ENCODE data around the gene CLASP1.

- TF ChIP-seq POLR2A (IDR thresholded peaks at IDR 0.05): no peak
- no peak for TF ChIP-seq CTCF (IDR thresholded peaks at IDR 0.05)
These were observed 4.5 kb downstream of the CLASP1 start for GRCh38 chr2:121644715-121645114.

All from heart left ventricle (tissue), 13 donors.